ENCODE data around the gene RAD23A.
"Not testable (repeated sequence)": the region's sequence is repeated elsewhere in the genome, so short reads cannot be mapped to it uniquely, and the experiment has no call there.

The RAD23A gene

GRCh38 chr19:12945479-12946091 is at the start of gene RAD23A:
Gene RAD23A, plus strand, starts transcription at chr19:12945862. Its CDS starts 87 bp downstream, at chr19:12945949.
- DNase-seq, result peak; percentile 99

GRCh38 chr19:12896460-12896859 is 49.2 kb upstream of the RAD23A start:
- no peak for DNase-seq

- no peak for DNase-seq
Observed at GRCh38 chr19:12899891-12900518, 45.7 kb upstream of the RAD23A start.

GRCh38 chr19:12907166-12907565 is 38.5 kb upstream of the RAD23A start:
- DNase-seq, result no peak

GRCh38 chr19:12912571-12912970 is 33.1 kb upstream of the RAD23A start:
- no peak for DNase-seq

GRCh38 chr19:12913011-12913561 is 32.6 kb upstream of the RAD23A start:
- peak; percentile 85 for DNase-seq

GRCh38 chr19:12913851-12914690 is 31.6 kb upstream of the RAD23A start:
- no peak for DNase-seq

GRCh38 chr19:12915860-12916259 is 29.8 kb upstream of the RAD23A start:
- DNase-seq, result not testable (repeated sequence)

- no peak for DNase-seq
Observed at GRCh38 chr19:12918253-12918652, 27.4 kb upstream of the RAD23A start.

GRCh38 chr19:12921047-12921446 is 24.6 kb upstream of the RAD23A start:
- DNase-seq, result no peak

GRCh38 chr19:12922959-12923358 is 22.7 kb upstream of the RAD23A start:
- no peak for DNase-seq

- DNase-seq, result no peak
Observed at GRCh38 chr19:12924621-12925310, 20.9 kb upstream of the RAD23A start.

- no peak for DNase-seq
Observed at GRCh38 chr19:12930002-12930645, 15.5 kb upstream of the RAD23A start.

GRCh38 chr19:12932392-12933286 is 13.0 kb upstream of the RAD23A start:
- no peak for DNase-seq

- DNase-seq, result peak; percentile 96
Observed at GRCh38 chr19:12933287-12934072, 12.2 kb upstream of the RAD23A start, which contains the start of gene FARSA. Gene FARSA, minus strand, starts transcription at chr19:12933711. Its CDS starts 15 bp downstream, at chr19:12933696.

- DNase-seq, result no peak
Observed at GRCh38 chr19:12935071-12935470, 10.6 kb upstream of the RAD23A start.

GRCh38 chr19:12936582-12936981 is 9.1 kb upstream of the RAD23A start:
- no peak for DNase-seq

GRCh38 chr19:12937093-12937926 is 8.4 kb upstream of the RAD23A start:
- DNase-seq, result peak; percentile 71

All from eye (tissue), 1 donor.